Heart left ventricle (tissue), 13 donors: ENCODE measurements around the gene CDCP1.

Experiments used
- CTCF ChIP-seq, 12 donors: fragments of 200-600 bp; sonication (generic) in 4 of 12; IDR thresholded peaks; one replicate each; pipeline versions ENCODE4 v1.5.0 to v1.8.0; 2018 to 2022; ENCODE audit warnings: antibody characterized with exemption in 12 of 12, mild to moderate bottlenecking in 5 of 12
- POLR2A ChIP-seq, 2 donors: fragments of 450-650 bp; IDR thresholded peaks; one replicate each; pipeline ENCODE4 v1.6.1; 2017; ENCODE audit warnings: antibody characterized with exemption in 2 of 2, mild to moderate bottlenecking in 2 of 2, moderate library complexity in 2 of 2
- donor health status: ischemic (EF 13 %, LVEDD 7.1; RV severe dilation, severe dysfunction).
- donor health status: DM: no; HTN: yes; CAD: no.
- donor health status: DM: no; HTN: no; CAD: no.
- donor health status: ischemic (EF 25% LVEDD 6.9; RV normal size, moderate dysfunction).
- donor health status: ischemic (EF 25% LVEDD 5.7; RV mildly dilated, moderate dysfunction).
- donor health status: ischemic (EF 35%, LVEDD 5.7; RV mildly dilated, moderate dysfunction).
- donor health status: nonischemic (EF 11% LVEDD 7.7; RV severe dilation, severe dysfunction).
- donor health status: DM: yes; HTN: yes; CAD: no.
- donor health status: PGD.
- donor health status: ischemic (EF 29% LVEDD 5.4; RV normal size, mild dysfunction).
- donor health status: nonischemic (EF 23%, LVEDD 6.1; RV moderate dilation, normal function).

- no peak for TF ChIP-seq CTCF (IDR thresholded peaks at IDR 0.05)
- no peak for TF ChIP-seq POLR2A (IDR thresholded peaks at IDR 0.05)
Observed at GRCh38 chr3:45109771-45110508, 36.2 kb downstream of the CDCP1 start.
